Superior temporal gyrus (tissue), 1 donor: ENCODE data around the gene DR1.
A peak's percentile ranks its signal among the peaks of the same experiment; 100 is the strongest.
"Not testable (repeated sequence)": the region's sequence is repeated elsewhere in the genome, so short reads cannot be mapped to it uniquely, and the experiment has no call there.

Source experiments
- DNase-seq: peaks from one replicate; pipeline ENCODE4 v3.0.0-alpha.2; 2016; ENCODE audit errors: extremely low spot score

The DR1 gene

GRCh38 chr1:93386268-93386667, 40.6 kb downstream of the DR1 start:
- not testable (repeated sequence) for DNase-seq

GRCh38 chr1:93394514-93394913, 48.8 kb downstream of the DR1 start:
- DNase-seq = no peak

DNA sequence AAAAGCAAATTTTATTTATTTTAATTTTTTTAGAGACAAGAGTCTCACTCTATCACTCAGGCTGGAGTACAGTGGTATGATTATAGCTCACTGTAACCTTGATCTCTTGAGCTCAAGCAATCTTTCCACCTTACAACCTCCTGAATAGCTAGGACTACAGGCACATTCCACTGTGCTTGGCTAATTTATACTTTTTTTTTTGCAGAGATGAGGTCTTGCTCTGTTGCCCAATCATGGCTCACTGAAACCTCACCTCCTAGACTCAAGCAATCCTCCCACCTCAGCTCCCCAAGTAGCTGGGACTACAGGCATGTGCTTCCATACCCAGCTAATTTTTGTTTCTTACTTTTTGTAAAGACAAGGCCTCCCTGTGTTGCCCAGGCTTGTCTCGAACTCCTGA, 49.5 kb downstream of the DR1 start:
- DNase-seq = no peak

DNA sequence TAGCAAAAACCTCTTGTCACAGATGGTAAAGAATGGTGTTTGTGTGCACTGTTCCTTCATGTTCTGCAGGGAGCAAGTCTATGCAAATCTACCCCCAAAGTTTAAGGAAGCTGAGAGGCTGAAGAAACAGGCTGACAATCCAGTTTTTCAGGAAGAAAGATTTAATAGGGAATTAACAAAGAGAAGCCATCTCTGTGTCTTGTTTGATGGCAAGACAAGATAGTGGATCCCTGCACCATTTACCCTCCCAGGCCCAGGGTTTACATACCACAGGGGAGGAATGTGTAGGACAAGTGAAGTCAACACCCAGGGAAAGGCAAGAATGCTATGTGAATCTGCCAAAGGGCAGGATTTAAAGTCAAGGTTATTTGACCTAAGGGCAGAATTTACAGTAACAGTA, 54.1 kb downstream of the DR1 start:
- DNase-seq = no peak

GRCh38 chr1:93408203-93408602, 62.5 kb downstream of the DR1 start:
- no peak for DNase-seq

DNA sequence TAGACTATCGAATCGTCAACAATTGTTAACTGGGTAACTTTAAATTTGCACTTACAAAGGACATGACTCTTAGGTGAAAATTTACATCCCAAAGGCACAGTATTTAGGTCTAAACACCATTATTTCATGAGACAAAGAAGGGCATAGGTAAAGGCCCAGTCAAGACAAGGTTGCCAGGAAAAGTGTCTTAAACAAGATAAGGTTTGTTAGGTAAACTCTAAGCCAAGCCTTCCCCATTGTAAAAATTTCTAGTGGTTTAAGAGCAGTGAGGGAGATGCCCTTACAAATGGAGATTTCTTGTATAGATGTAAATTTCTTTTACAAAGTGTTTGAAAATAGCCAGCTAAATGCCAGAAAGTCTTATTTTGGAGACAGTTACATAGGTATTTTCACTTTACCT, 65.3 kb downstream of the DR1 start:
- DNase-seq = no peak

DNA sequence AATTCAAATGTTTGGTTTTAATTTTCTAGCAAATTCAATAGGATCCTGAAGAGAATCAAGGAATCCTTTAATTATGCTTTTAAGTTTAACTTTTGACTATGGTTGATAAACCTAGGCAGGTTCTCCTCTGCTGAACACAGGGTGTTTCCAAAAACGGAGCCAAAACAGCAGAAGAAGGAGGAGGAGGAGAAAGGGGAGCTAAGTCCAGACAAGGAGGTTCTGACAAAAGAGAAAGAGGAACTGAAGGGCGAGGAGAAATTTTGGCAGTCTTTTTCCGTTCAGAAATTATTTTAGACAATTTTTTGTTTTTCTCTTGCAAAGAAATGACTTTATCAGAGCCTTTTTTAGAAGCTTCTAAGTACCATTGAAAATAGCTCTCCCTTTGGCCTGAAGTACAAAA, 69.0 kb downstream of the DR1 start:
- no peak for DNase-seq

- DNase-seq = peak; percentile 4
Observed at GRCh38 chr1:93415296-93415695, 69.6 kb downstream of the DR1 start.

DNA sequence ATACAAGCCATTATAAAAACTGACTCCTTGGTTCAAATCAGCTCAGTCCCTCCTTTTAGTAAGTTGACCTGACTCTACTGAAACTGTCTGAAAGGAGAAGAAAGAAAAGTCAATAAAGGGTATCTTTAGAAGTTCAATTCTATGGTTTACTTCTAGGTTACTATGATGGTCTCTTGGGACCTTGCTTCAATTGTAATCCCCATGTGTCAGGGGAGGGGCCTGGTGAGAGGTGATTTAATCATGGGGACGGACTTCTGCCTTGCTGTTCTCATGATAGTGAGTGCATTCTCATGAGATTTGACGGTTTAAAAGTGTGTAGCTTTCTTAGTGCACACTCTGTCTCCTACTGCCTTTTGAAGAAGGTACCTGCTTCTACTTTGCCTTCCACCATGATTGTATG, 70.5 kb downstream of the DR1 start:
- DNase-seq = no peak
